K562 (cell line): ENCODE measurements around the gene PLA2G4F.

Source experiments
- CTCF ChIP-seq, 3 experiments: IDR thresholded peaks in 2 of 3; conservative IDR thresholded peaks in 1 of 3; 2 replicates each; pipeline ENCODE4 v1.5.1; 2011 to 2012; ENCODE audit warnings: low read length in 3 of 3, mild to moderate bottlenecking in 3 of 3, control low read depth in 2 of 3, improper control_type of control experiment in 1 of 3, inconsistent platforms in 1 of 3, low read depth in 1 of 3, mixed read lengths in 1 of 3, moderate library complexity in 1 of 3; ENCODE audit not compliant: insufficient read depth in 2 of 3
- ERF ChIP-seq: fragments of 450-650 bp; formaldehyde crosslinking; IDR thresholded peaks from 2 replicates; pipeline ENCODE4 v1.4.0; 2020; ENCODE audit warnings: mild to moderate bottlenecking, mixed read lengths
- EZH2 ChIP-seq: IDR thresholded peaks from 2 replicates; pipeline ENCODE4 v1.6.1; 2012; ENCODE audit warnings: low read depth, mild to moderate bottlenecking, inconsistent platforms, low read length, borderline replicate concordance
- HNRNPL ChIP-seq: fragments of 200-400 bp; formaldehyde crosslinking; IDR thresholded peaks from 2 replicates; pipeline ENCODE4 v1.6.1; 2017; ENCODE audit warnings: low read depth, mild to moderate bottlenecking, low read length
- MAFK ChIP-seq: IDR thresholded peaks from 2 replicates; pipeline ENCODE4 v1.6.1; 2011; ENCODE audit warnings: low read length, improper control_type of control experiment
- NCOA4 ChIP-seq: fragments of 450-650 bp; IDR thresholded peaks from 2 replicates; pipeline ENCODE4 v1.6.1; 2018; ENCODE audit warnings: mild to moderate bottlenecking; ENCODE audit not compliant: partially characterized antibody
- POLR2A ChIP-seq: fragments of 450-650 bp; conservative IDR thresholded peaks from 2 replicates; pipeline ENCODE4 v1.6.1; 2016
- RAD21 ChIP-seq, 2 experiments: fragments of 250-450 bp in 1 of 2; fragments of 450-650 bp in 1 of 2; sonication (Bioruptor Pico) in 1 of 2; formaldehyde crosslinking in 1 of 2; IDR thresholded peaks in 1 of 2; conservative IDR thresholded peaks in 1 of 2; 2 replicates each; pipeline versions ENCODE4 v1.4.0 to v1.8.0; 2020 to 2022; ENCODE audit warnings: mild to moderate bottlenecking in 2 of 2, moderate library complexity in 1 of 2
- SIRT6 ChIP-seq: IDR thresholded peaks from one replicate; pipeline ENCODE4 v1.6.1; 2012; ENCODE audit warnings: low read depth, mild to moderate bottlenecking, control low read depth, inconsistent platforms, low read length, moderate library complexity
- SLC30A9 ChIP-seq: fragments of 250-450 bp; sonication (Bioruptor Pico); IDR thresholded peaks from 2 replicates; pipeline ENCODE4 v1.8.0; 2022; ENCODE audit warnings: mild to moderate bottlenecking, moderate library complexity
- USF1 ChIP-seq: sonication (generic); formaldehyde crosslinking; IDR thresholded peaks from 2 replicates; pipeline ENCODE4 v1.9.0; 2022; ENCODE audit warnings: mild to moderate bottlenecking, missing genetic modification reagents
- ZFP36 ChIP-seq: fragments of 150-350 bp; IDR thresholded peaks from 2 replicates; pipeline ENCODE4 v1.6.1; 2018; ENCODE audit warnings: low read length, low read depth; ENCODE audit not compliant: partially characterized antibody
- TF ChIP-seq, protein P1 (sequence below): sonication (generic); formaldehyde crosslinking; IDR thresholded peaks from 2 replicates; pipeline ENCODE4 v1.8.1; 2022; ENCODE audit warnings: missing genetic modification reagents

DNA sequence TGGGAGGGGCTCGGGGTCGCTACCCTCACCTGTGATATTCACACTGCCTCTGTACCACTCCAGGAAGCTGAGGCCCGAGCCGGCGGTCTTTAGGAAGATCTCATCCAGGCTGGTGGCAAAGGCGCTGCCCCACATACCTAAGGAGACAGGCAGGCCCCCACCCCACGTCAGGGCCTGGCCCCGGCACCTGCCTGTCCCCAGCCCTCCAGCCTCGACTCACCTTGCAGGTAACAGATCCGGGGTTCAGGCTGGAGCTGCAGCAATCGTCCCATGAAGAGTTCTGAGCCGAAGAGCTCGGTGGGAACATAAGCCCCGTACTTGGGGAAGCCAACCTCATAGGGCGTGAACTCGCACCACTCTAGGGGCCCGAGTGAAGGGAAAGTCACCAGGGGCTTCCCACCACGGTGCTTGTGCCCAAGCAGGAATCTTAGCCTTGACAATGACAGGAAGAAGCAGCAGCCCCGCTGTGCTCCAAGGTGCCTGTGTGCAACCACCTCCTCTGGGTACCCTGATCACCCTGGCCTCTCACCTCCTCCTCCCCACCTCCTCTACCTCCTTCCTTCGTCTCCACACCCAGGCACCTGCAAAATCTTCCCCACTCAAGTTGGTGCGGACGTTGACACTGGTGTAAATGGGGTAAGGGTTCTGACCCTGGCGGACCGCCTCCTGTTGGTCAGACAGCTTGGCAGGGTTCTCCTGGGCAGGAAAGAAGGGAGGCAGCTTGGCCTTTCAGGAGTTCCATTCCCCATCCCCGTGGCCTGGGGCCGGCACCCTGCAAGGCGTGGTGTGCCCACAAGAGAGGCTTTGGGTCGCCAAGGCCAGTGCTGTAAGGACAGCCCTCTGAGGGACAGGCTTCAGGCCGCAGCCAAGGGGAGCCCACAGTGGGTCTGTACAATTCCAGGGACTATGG is 10.6 kb downstream of the PLA2G4F start:
- TF ChIP-seq NCOA4 (no peak), SLC30A9 (no peak), ERF (CRISPR knock-in tag) (no peak), POLR2A (no peak), CTCF (IDR thresholded peaks at IDR 0.05 in 2 of 3, conservative IDR thresholded peaks at IDR 0.05 in 1 of 3; ENCODE audit: insufficient read depth in 2 of 3, low read depth in 1 of 3, low read length in 3 of 3) (no peak), SIRT6 (no peak), EZH2 (no peak), MAFK (no peak), ZFP36 (no peak), RAD21 (CRISPR knock-in tag; conservative IDR thresholded peaks at IDR 0.05 in 1 of 2, IDR thresholded peaks at IDR 0.05 in 1 of 2) (no peak), USF1 (CRISPR knock-in tag) (no peak), HNRNPL (no peak)
- TF ChIP-seq, protein P1, sequence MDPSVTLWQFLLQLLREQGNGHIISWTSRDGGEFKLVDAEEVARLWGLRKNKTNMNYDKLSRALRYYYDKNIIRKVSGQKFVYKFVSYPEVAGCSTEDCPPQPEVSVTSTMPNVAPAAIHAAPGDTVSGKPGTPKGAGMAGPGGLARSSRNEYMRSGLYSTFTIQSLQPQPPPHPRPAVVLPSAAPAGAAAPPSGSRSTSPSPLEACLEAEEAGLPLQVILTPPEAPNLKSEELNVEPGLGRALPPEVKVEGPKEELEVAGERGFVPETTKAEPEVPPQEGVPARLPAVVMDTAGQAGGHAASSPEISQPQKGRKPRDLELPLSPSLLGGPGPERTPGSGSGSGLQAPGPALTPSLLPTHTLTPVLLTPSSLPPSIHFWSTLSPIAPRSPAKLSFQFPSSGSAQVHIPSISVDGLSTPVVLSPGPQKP (CRISPR knock-in tag), result no peak
